ENCODE measurements around the gene CASP6. TPM values are rescaled to one million over a fixed set of nuclear protein-coding genes. Genes with fewer than 3 reads are reported as not detected.

CASP6 gene
- total and polyA plus RNA-seq, 2 of the 8 experiments (the other 6 are each of a cell fraction or from before 2014, with no cell fraction given), result 29.5 to 35.1 TPM

DNA sequence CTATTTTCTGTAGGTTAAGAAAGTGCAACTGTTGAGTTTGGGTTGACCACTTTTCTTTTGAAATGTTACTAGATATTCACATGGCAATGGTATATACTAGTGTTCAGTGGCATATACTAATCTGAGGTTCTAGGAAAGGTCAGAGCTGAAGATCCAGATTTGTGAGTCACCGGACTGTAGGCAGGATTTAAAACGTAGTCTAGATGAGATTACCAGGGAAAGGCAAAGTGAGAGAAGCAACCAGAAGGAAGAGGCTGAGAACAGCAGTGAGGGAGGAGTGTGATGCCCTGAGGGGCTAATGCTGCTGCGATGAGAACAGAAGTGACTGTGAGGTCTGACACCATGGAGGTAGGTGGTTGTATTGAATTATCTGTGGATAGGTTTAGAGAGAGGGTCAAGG is 36.3 kb upstream of the CASP6 start (continued):
- TF ChIP-seq, protein P1, sequence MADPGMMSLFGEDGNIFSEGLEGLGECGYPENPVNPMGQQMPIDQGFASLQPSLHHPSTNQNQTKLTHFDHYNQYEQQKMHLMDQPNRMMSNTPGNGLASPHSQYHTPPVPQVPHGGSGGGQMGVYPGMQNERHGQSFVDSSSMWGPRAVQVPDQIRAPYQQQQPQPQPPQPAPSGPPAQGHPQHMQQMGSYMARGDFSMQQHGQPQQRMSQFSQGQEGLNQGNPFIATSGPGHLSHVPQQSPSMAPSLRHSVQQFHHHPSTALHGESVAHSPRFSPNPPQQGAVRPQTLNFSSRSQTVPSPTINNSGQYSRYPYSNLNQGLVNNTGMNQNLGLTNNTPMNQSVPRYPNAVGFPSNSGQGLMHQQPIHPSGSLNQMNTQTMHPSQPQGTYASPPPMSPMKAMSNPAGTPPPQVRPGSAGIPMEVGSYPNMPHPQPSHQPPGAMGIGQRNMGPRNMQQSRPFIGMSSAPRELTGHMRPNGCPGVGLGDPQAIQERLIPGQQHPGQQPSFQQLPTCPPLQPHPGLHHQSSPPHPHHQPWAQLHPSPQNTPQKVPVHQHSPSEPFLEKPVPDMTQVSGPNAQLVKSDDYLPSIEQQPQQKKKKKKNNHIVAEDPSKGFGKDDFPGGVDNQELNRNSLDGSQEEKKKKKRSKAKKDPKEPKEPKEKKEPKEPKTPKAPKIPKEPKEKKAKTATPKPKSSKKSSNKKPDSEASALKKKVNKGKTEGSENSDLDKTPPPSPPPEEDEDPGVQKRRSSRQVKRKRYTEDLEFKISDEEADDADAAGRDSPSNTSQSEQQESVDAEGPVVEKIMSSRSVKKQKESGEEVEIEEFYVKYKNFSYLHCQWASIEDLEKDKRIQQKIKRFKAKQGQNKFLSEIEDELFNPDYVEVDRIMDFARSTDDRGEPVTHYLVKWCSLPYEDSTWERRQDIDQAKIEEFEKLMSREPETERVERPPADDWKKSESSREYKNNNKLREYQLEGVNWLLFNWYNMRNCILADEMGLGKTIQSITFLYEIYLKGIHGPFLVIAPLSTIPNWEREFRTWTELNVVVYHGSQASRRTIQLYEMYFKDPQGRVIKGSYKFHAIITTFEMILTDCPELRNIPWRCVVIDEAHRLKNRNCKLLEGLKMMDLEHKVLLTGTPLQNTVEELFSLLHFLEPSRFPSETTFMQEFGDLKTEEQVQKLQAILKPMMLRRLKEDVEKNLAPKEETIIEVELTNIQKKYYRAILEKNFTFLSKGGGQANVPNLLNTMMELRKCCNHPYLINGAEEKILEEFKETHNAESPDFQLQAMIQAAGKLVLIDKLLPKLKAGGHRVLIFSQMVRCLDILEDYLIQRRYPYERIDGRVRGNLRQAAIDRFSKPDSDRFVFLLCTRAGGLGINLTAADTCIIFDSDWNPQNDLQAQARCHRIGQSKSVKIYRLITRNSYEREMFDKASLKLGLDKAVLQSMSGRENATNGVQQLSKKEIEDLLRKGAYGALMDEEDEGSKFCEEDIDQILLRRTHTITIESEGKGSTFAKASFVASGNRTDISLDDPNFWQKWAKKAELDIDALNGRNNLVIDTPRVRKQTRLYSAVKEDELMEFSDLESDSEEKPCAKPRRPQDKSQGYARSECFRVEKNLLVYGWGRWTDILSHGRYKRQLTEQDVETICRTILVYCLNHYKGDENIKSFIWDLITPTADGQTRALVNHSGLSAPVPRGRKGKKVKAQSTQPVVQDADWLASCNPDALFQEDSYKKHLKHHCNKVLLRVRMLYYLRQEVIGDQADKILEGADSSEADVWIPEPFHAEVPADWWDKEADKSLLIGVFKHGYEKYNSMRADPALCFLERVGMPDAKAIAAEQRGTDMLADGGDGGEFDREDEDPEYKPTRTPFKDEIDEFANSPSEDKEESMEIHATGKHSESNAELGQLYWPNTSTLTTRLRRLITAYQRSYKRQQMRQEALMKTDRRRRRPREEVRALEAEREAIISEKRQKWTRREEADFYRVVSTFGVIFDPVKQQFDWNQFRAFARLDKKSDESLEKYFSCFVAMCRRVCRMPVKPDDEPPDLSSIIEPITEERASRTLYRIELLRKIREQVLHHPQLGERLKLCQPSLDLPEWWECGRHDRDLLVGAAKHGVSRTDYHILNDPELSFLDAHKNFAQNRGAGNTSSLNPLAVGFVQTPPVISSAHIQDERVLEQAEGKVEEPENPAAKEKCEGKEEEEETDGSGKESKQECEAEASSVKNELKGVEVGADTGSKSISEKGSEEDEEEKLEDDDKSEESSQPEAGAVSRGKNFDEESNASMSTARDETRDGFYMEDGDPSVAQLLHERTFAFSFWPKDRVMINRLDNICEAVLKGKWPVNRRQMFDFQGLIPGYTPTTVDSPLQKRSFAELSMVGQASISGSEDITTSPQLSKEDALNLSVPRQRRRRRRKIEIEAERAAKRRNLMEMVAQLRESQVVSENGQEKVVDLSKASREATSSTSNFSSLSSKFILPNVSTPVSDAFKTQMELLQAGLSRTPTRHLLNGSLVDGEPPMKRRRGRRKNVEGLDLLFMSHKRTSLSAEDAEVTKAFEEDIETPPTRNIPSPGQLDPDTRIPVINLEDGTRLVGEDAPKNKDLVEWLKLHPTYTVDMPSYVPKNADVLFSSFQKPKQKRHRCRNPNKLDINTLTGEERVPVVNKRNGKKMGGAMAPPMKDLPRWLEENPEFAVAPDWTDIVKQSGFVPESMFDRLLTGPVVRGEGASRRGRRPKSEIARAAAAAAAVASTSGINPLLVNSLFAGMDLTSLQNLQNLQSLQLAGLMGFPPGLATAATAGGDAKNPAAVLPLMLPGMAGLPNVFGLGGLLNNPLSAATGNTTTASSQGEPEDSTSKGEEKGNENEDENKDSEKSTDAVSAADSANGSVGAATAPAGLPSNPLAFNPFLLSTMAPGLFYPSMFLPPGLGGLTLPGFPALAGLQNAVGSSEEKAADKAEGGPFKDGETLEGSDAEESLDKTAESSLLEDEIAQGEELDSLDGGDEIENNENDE (IDR thresholded peaks at IDR 0.05; ENCODE audit: insufficient replicate concordance, low read length), result no peak
- TF ChIP-seq POLR2A (IDR thresholded peaks at IDR 0.05; ENCODE audit: control extremely low read depth in 1 of 2, low read depth in 2 of 2, low read length in 2 of 2) (no peak), BCL11A (IDR thresholded peaks at IDR 0.05; ENCODE audit: low read depth in 2 of 2, low read length in 2 of 2) (no peak), GABPA (IDR thresholded peaks at IDR 0.05; ENCODE audit: borderline replicate concordance, insufficient read depth, low read length) (no peak)
